Pons (tissue), 1 donor: ENCODE measurements around the gene PSMA7.

Source experiments
- DNase-seq: peaks from one replicate; pipeline ENCODE4 v3.0.0-alpha.2; 2016; ENCODE audit warnings: low spot score

Gene PSMA7

GRCh38 chr20:62136283-62137091 lies 6.7 kb downstream of the PSMA7 start:
- DNase-seq, result peak; percentile 60

GRCh38 chr20:62135573-62136266 lies 7.5 kb downstream of the PSMA7 start:
- no peak for DNase-seq

GRCh38 chr20:62134735-62135231 lies 8.4 kb downstream of the PSMA7 start:
- no peak for DNase-seq

- DNase-seq, result no peak
Observed at GRCh38 chr20:62133864-62134263, 9.3 kb downstream of the PSMA7 start.

DNA sequence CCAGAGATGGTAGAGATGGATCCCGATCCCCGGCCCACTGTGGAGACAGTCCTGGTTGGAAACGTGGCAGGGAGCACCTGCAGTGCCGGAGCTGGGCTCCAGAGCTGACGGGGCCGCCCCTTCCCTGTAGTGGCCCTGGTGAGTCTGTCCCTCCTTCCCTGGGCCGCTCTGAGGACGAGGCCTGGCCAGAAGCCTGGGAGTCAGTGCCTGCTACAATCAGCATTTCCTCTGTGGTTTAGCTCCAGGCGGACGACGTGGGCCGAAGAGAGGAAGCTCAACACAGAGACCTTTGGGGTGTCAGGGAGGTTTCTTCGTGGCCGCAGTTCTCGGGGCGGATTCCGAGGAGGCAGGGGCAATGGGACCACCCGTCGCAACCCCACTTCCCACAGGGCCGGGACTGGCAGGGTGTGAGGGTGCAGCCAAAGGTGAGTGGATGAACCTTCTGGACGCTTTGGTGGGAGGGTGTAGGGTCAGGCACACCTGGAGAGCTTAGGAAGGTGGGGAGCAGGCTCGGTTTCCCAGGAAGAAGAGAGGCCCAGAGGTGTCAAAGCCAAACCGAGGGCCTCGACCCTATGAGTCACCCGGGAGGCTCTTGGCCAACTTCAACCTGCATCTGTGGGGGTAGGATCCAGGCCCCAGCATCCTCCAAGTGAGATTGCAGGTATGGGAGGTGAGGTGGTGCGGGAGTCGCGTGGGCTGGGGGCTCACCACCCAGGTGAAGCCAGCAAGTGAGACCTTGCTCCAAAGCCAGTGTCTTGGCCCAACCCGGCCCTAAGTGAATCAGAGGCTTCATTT lies 9.9 kb downstream of the PSMA7 start:
- DNase-seq, result no peak

GRCh38 chr20:62132421-62132820 lies 10.8 kb downstream of the PSMA7 start:
- no peak for DNase-seq

DNA sequence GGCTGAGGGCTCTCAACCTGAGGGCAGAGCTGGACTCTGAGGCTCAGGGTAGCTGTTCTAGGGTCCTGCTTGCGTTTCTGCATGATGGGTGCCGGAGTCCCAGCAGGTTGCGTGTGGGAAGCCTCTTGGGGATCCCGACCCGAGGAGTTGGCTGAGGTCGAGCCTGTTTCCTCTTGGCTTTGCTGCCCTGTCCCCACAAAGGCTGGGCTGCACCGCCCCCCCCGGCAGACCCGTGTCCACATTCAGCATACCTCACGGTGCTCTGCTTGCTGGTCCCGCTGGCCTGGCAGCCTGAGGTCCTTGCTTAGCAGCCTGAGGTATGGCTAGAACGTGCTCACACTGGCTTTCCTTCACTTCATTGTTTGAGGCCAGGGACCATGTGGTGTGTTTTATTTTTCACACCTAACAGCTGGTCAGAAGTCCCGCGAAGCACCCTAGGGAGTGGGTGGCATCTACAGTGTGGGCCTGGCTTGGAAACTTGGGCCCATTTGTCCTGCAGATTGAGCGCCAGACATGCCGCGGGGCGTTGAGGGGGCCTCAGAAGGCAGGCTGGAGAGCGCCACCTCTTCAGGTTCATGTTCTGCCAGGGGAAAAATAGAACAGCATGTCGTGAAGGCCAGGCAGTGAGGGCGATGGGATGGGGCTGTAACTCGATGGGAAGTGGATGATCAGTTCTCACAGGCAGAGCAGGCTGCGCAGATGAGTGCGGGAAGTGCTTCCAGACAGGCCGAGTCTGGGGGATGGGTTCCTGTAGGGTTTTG lies 11.5 kb downstream of the PSMA7 start:
- DNase-seq, result no peak

DNA sequence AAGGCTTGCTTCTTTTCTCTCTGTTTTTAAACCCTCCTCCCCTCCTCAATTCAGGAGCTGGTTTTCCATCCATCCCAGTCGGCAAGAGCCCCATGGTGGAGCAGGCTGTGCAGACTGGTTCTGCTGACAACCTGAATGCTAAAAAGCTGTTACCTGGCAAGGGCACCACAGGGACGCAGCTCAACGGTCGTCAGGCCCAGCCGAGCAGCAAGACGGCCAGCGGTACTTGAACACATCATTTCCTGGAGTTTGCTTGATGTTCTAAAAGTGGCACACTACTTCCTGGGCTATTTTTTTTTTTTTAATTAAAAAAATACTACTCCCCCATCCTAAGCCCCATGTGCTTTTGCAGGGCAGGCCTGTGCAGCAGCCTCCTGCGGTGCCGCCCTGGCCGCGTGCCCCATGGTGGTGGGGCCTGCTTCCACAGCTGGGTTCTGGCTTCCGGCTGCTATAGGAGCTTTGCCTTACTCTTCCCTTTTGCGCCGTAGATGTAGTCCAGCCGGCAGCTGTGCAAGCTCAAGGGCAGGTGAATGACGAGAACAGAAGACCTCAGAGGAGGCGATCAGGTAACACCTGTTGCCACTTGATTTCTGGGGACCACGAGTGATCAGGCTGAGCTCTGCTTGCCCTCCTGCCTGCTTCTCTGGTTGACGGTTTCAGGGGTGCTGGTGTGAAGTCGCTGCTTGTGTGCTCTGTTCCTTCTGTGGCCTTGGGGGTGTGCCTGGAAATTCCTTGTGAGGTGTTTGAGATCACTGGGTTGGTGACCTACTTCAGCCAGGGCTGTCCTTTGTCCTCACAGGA lies 13.3 kb downstream of the PSMA7 start:
- no peak for DNase-seq

DNA sequence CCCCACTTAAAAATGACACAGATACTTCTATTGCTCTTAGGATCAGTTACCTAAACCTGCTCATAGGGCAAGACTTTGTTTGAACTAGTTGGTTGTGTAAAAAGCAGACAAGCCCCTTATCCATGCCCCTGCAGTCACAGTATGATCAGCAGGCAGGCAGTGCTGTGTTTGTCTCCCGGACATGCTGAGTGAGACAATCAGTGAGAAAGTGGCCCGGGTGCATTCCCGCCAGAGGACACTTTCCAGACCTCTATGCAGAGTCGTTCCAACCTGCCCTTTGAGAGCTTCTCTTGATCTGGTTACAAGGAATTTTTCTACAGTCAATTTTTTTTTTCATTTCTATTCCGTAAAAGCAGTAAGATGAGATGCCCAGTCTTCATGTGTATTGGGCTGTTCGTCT lies 14.7 kb downstream of the PSMA7 start:
- no peak for DNase-seq

DNA sequence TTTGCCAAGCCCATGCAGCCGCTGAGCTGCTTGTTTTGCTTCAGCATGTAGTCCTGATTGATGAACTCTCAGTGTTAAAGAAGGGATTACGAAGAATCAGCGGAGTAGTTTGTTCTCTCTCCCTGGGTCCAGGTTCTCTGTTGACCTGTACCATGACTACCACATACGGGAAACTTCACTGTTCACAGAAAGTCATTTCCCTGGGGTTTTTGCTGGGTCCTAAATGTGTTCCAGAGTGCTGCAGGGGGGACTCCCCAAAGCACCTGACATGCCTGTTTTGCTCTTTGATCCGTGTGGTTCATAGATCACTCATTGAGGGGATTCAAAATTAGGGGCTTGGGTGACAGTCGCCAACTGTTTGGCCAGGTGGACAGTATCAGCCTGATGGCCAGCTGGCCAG lies 15.4 kb downstream of the PSMA7 start:
- no peak for DNase-seq

GRCh38 chr20:62126141-62126540 lies 17.1 kb downstream of the PSMA7 start:
- no peak for DNase-seq

DNA sequence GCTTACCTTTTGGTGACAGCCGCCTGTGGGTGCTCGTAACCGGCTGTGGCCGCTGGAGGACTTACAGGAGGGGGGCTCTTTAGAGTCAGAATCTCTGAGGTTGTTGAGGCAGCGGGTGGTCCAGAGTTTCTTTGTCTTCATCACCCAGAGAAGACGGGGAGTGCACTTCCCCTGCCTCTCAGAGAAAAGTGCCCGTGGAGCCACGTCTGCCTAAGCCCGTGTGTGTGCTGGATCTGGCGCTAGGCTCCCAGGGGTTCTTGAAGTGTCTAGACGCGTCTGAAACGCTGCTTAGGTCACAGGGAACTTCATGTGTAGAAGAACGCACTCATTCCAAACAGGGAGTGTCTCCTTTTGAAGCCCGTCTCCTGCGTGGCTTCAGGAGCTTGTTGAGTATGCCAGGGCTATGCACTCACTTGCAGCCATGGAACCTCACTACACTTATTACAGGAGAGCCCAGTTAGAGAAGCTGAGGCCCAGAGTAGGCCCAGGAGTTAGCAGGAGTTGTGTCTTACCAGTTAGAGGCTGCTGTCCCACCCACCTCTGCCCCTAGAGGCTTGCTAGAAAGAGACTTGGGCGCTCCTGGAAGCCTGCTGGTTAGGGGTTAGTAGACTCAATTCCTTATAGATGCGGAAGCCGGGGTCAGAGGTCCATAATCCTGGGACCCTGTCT lies 19.6 kb downstream of the PSMA7 start:
- DNase-seq, result no peak

DNA sequence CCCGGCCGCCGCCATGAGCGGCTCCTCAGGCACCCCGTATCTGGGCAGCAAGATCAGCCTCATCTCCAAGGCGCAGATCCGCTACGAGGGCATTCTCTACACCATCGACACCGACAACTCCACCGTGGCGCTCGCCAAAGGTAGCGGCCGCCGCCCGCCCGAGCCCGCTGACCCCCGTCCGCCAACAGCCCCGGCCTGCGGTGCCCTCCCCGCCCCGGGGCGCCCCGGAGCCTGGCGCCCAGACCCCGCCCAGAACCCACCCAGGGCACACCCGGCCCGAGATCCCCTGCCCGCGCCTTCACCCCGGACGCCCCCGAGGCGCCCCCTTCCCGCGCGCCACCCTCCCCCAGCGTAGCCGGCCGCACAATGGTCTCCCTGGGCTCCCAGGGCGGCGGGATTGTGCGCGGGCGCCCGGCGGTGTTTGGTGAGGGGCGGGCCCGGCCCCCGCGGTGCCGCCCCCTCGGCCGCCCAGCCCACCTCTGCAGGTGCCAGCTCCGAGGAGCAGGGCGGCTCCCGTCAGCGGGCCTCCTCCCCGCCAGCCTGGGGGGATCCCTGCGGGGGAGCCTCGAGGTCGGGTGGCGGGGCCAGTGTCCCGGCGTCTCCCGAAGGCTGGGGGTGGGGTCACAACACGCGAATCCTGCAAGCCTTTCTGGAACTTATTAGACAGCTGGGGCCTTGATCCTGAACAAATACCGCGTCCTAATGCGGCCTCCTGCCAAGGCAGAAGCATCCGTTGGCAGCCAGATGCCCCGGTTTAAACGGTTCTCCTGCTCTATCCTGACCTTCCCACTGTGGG lies 20.3 kb downstream of the PSMA7 start:
- DNase-seq, result no peak

DNA sequence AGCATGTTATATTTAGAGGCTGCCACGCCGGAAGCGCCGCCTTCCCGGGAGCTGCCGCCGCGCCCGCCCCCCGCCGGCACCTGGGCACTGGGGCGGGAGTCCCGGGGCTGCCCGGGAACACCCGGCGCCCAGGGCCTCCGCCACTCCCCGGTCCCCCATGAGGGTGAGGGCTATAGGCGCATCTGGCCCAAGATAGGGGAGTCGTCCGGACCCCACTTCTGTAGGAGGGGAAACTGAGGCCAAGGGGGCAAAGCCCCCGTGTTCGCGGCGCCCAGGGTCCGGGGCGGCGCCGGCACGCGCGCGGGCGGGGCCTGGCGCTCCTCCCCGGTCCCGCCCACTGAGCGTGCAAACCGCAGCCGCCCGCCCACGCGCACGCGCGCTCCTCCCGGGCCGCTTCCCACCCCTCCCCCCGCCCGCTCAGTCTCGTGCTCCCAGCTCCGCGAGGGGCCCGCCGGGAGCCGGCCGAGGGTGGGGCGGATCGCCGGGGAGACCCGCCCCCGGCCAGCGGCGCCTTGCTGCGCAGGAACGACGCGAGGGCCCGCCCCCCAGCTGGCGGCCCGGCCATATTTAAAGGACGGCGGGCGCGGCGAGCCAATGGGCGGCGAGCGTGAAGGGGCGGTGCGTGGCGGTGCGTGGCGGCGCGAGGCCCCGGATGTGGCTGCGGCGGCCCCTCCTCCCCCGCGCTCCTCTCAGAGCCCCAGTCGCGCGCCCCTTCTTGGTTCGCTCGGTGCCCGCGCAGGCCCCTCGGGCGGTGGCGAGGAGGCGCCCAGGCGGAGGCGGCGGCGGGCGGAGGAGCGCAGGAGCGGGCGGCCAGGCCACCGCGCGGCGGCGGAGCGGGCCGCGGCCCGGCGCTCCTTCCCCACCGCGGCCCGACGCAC lies 21.2 kb downstream of the PSMA7 start, which contains the start of gene LSM14B:
Gene LSM14B, plus strand, starts transcription at position 700 of the 878 bp plus-strand sequence. CDS start 192 bp downstream, outside the sequence.
- peak; percentile 92 for DNase-seq

- no peak for DNase-seq
Observed at GRCh38 chr20:62120990-62121775, 22.0 kb downstream of the PSMA7 start.

DNA sequence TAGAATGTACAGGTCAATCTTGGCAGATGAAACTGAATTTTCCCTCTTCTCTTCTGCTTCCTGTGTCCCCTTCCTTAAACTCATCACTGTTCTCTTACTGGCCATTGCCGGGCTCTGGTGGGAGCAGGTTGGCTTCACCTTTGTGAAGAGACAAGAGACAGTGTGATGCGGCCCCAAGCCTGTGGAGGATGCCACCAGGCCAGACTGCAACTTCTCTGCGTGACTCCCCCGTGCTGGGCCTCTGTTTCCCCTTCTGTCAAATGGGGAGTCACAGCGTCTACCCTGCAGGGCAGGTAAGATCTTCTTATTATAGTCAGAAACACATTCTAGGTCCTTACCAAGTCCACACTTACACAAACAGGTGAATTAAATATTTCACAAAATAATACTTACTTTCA lies 22.8 kb downstream of the PSMA7 start:
- no peak for DNase-seq

GRCh38 chr20:62119591-62120364 lies 23.4 kb downstream of the PSMA7 start:
- no peak for DNase-seq
